Breast epithelium (tissue), 4 donors: Measurements from ENCODE around the gene MED17. TPM values are rescaled to one million over a fixed set of nuclear protein-coding genes. Genes with fewer than 3 reads are reported as not detected.
"Not testable (repeated sequence)": the region's sequence is repeated elsewhere in the genome, so short reads cannot be mapped to it uniquely, and the experiment has no call there.

Experiments used
- DNase-seq, 2 donors: peaks; one replicate each; pipeline ENCODE4 v3.0.0-alpha.2; 2019; ENCODE audit warnings: low spot score in 2 of 2
- H3K27ac ChIP-seq, 2 donors: fragments of 200-600 bp; sonication (generic) in 1 of 2; one replicate each; pipeline ENCODE4 v1.5.1; 2016 to 2019; ENCODE audit warnings: mild to moderate bottlenecking in 1 of 2
- H3K27me3 ChIP-seq, 2 donors: fragments of 200-600 bp; sonication (generic) in 1 of 2; one replicate each; pipeline versions ENCODE4 v1.5.1 to v1.6.0; 2017 to 2019; ENCODE audit warnings: control low read depth in 1 of 2, mild to moderate bottlenecking in 1 of 2
- H3K36me3 ChIP-seq: fragments of 200-600 bp; one replicate; pipeline ENCODE4 v1.5.1; 2019
- H3K4me1 ChIP-seq, 2 donors: fragments of 200-600 bp; sonication (generic); one replicate each; pipeline ENCODE4 v1.5.1; 2016 to 2019; ENCODE audit warnings: control low read depth in 1 of 2
- H3K4me3 ChIP-seq, 3 donors: fragments of 200-600 bp; sonication (generic); 1 replicate in 2 of 3; 2 replicates in 1 of 3; pipeline ENCODE4 v1.5.1; 2016 to 2019; ENCODE audit warnings: mild to moderate bottlenecking in 3 of 3, moderate library complexity in 2 of 3
- H3K9me3 ChIP-seq, 2 donors: fragments of 200-600 bp; sonication (generic) in 1 of 2; one replicate each; pipeline ENCODE4 v1.5.1; 2016 to 2019; ENCODE audit warnings: control low read depth in 1 of 2
- CTCF ChIP-seq, 3 donors: fragments of 450-650 bp; IDR thresholded peaks; one replicate each; pipeline ENCODE4 v1.5.1; 2016 to 2017; ENCODE audit warnings: antibody characterized with exemption in 3 of 3, mild to moderate bottlenecking in 3 of 3, moderate library complexity in 3 of 3
- POLR2A ChIP-seq: fragments of 450-650 bp; IDR thresholded peaks from one replicate; pipeline ENCODE4 v1.6.1; 2016; ENCODE audit warnings: antibody characterized with exemption, mild to moderate bottlenecking, moderate library complexity
- POLR2AphosphoS5 ChIP-seq, 3 donors: sonication (generic); formaldehyde crosslinking; IDR thresholded peaks; one replicate each; pipeline ENCODE4 v1.6.1; 2017; ENCODE audit warnings: antibody characterized with exemption in 3 of 3
- intact Hi-C: fragments of 100-400 bp; cut with DNase I; formaldehyde crosslinking; loops from one replicate; pipeline ENCODE4 v1.15.1; 2023; ENCODE audit warnings: low total_unique reads
- total RNA-seq, 3 donors: library from RNA; depleted of rRNA; stranded (reverse); fragments of >200 nt; gene quantifications; one replicate each; pipeline ENCODE4 v1.1.0, GENCODE V29; 2016

Gene MED17
- total RNA-seq, 3 donors from 2014 or later = 20.6 to 47.0 (median 29.8) TPM

- DNase-seq = no peak
- no peak for TF ChIP-seq POLR2A
- TF ChIP-seq CTCF (IDR thresholded peaks at IDR 0.05) = no peak
- intact Hi-C loops = no loop called here
- Histone ChIP-seq H3K36me3 (no peaks in the 10 kb centered on the region), H3K4me3 (no peak overlapping the region), H3K27me3 (no peaks in the 10 kb centered on the region), H3K4me1 (no peaks in the 10 kb centered on the region), H3K9me3 (no peaks in the 10 kb centered on the region), H3K27ac (no peak overlapping the region)
Measured at GRCh38 chr11:93767018-93767417, 17.1 kb upstream of the MED17 start.

DNA sequence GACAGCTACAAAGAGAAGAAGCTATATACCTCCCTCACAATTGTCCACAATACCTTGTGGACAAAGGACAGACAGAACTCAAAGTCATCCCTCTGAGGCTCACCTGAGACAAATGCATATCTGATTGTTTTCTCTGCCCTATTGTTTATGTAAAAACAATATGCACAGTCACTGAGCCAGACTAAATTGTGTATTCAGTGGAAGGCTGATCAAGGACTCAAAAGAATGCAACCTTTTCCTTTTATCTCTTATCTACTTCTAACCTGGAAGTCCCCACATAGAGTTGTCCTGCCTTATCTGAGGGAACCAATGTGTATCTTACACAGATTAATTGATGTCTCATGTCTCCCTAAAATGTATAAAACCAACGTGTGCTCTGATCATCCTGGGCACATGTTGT is 13.9 kb upstream of the MED17 start:
- Histone ChIP-seq H3K4me3 (no peak overlapping the region), H3K27ac (no peak overlapping the region), H3K4me1 (no peaks in the 10 kb centered on the region), H3K36me3 (no peaks in the 10 kb centered on the region), H3K9me3 (peaks cover 0 to 5% of the 10 kb centered on the region in 2 donors), H3K27me3 (no peaks in the 10 kb centered on the region)
- DNase-seq = no peak
- no peak for TF ChIP-seq POLR2A
- no peak for TF ChIP-seq CTCF (IDR thresholded peaks at IDR 0.05)
- TF ChIP-seq POLR2AphosphoS5 (IDR thresholded peaks at IDR 0.05) = no peak
- intact Hi-C loops = no loop called here

- no peak overlapping the region for H3K27ac ChIP-seq
- DNase-seq = no peak
- no peaks in the 10 kb centered on the region for H3K27me3 ChIP-seq
- H3K36me3 ChIP-seq = no peaks in the 10 kb centered on the region
- no peak overlapping the region for H3K4me3 ChIP-seq
- no peaks in the 10 kb centered on the region for H3K4me1 ChIP-seq
- TF ChIP-seq POLR2AphosphoS5 (IDR thresholded peaks at IDR 0.05) (no peak), POLR2A (no peak), CTCF (IDR thresholded peaks at IDR 0.05) (no peak)
- H3K9me3 ChIP-seq = peaks cover 0 to 5% of the 10 kb centered on the region in 2 donors
- intact Hi-C loops = no loop called here
Measured at GRCh38 chr11:93772123-93772522, 12.0 kb upstream of the MED17 start.

DNA sequence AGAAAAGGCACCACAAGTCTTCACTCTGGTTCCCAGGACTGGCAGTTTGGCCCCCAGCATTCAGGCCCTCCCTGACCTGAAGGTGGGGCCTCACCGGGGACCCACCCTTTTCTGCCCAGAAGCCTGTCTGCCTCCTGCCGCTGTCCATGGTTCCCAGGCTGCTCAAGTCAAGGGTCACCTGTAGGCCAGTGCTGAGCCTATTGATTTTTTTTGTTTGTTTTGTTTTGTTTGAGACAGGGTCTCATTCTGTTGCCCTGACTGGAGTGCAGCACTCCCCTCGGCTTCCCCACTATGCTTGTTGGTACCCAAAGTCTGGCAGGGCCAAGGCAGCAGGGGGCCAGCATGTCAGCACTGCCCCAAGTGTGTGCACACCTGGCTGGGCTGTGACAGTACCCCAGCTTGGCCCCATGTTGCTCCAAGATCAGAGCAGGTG is 11.0 kb upstream of the MED17 start:
- no peaks in the 10 kb centered on the region for H3K27me3 ChIP-seq
- intact Hi-C loops = no loop called here
- H3K27ac ChIP-seq = no peak overlapping the region
- H3K9me3 ChIP-seq = peaks cover 0 to 5% of the 10 kb centered on the region in 2 donors
- TF ChIP-seq POLR2A = no peak
- no peak for TF ChIP-seq CTCF (IDR thresholded peaks at IDR 0.05)
- no peak for TF ChIP-seq POLR2AphosphoS5 (IDR thresholded peaks at IDR 0.05)
- no peak for DNase-seq
- no peaks in the 10 kb centered on the region for H3K4me1 ChIP-seq
- H3K4me3 ChIP-seq = no peak overlapping the region
- H3K36me3 ChIP-seq = no peaks in the 10 kb centered on the region

DNA sequence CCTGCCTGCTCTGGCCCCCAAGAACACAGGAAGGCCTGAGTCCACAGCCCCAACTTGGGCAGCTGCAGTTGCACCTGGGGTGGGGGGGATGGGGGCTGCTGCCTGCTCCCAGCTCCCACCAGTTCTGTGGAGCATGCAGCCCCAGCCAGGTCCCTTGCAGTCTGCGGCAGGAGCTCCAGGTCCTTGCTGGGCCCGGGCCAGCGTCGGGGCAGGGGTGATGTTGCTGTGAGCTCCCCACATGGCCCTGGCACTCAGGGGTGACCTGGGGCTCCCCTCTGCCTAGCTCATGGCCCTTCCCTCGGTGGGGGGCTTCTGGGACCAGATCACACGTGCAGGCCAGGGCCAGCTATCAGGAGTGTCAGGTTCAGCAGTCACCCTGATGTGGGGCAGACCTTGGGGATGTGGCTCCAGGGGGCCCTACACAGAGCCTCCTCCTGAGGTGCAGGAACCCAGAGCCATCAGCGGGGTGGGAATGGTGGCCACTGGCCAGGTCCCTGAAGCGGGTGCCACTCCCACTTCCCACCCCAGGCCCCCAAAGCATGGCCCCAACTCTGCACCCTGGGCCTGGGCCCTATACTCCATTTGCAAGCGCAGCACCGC is 10.4 kb upstream of the MED17 start:
- no peak overlapping the region for H3K4me3 ChIP-seq
- H3K36me3 ChIP-seq = no peaks in the 10 kb centered on the region
- H3K9me3 ChIP-seq = peaks cover 0 to 5% of the 10 kb centered on the region in 2 donors
- H3K27me3 ChIP-seq = no peaks in the 10 kb centered on the region
- H3K27ac ChIP-seq = no peak overlapping the region
- TF ChIP-seq POLR2A (no peak), CTCF (IDR thresholded peaks at IDR 0.05) (no peak), POLR2AphosphoS5 (IDR thresholded peaks at IDR 0.05) (no peak)
- no peaks in the 10 kb centered on the region for H3K4me1 ChIP-seq
- intact Hi-C loops = no loop called here
- DNase-seq = no peak

DNA sequence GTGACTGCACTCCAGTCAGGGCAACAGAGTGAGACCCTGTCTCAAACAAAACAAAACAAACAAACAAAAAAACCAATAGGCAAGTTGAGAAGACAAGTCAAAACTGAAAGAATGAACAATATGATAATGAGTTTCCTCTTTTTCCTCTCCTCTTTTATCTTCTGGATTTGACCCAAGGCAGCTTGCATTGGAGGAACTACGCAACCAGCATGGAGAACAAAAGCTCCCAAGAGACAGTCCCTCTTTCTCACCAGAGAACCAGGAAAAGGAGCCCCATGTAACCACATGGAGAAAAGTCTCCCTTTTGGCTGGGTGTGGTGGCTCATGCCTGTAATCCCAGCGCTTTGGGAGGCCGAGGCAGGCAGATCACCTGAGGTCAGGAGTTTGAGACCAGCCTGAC is 9.5 kb upstream of the MED17 start:
- H3K27ac ChIP-seq, H3K36me3 ChIP-seq, H3K9me3 ChIP-seq, H3K4me3 ChIP-seq, H3K27me3 ChIP-seq, DNase-seq, H3K4me1 ChIP-seq, intact Hi-C loops: not testable (repeated sequence)
